CD4-positive, CD25-positive, alpha-beta regulatory T cell (primary cell): ENCODE measurements around the gene SIRT1. TPM values are rescaled to one million over a fixed set of nuclear protein-coding genes. Genes with fewer than 3 reads are reported as not detected.
A peak's percentile ranks its signal among the peaks of the same experiment; 100 is the strongest.
"Not testable (repeated sequence)": the region's sequence is repeated elsewhere in the genome, so short reads cannot be mapped to it uniquely, and the experiment has no call there.

Experiments used
- ATAC-seq, 2 donors: fragments of 150-1000 bp; cut with Tn5 transposase; one replicate each; pipeline ENCODE4 v1.10.0; 2021; ENCODE audit warnings: low read depth in 2 of 2, moderate number of reproducible peaks in 2 of 2, moderate library complexity in 1 of 2
- DNase-seq, 3 donors: peaks; one replicate each; pipeline versions ENCODE4 v3.0.0 to v3.0.0-alpha.2; 2012 to 2022; ENCODE audit warnings: mixed read lengths in 1 of 3
- H3K27ac ChIP-seq: one replicate; pipeline ENCODE4 v1.7.0; 2013; ENCODE audit warnings: mild to moderate bottlenecking, low read length; ENCODE audit not compliant: insufficient read depth, poor library complexity, severe bottlenecking
- H3K27me3 ChIP-seq: one replicate; pipeline ENCODE4 v1.7.0; 2013; ENCODE audit warnings: low read length; ENCODE audit not compliant: control insufficient read depth, insufficient read depth
- H3K36me3 ChIP-seq: one replicate; pipeline ENCODE4 v1.7.0; 2013; ENCODE audit warnings: mild to moderate bottlenecking, low read length, moderate library complexity; ENCODE audit not compliant: control insufficient read depth, insufficient read depth
- H3K4me1 ChIP-seq: 2 replicates; pipeline ENCODE4 v1.7.0; 2013; ENCODE audit warnings: mild to moderate bottlenecking, low read length; ENCODE audit not compliant: insufficient read depth, control insufficient read depth, poor library complexity, severe bottlenecking
- H3K4me3 ChIP-seq: one replicate; pipeline ENCODE4 v1.7.0; 2013; ENCODE audit warnings: low read depth, mild to moderate bottlenecking, low read length, moderate library complexity
- H3K9me3 ChIP-seq, 2 experiments: 1 replicate in 1 of 2; 2 replicates in 1 of 2; pipeline ENCODE4 v1.7.0; 2013; ENCODE audit warnings: low read length in 2 of 2, mild to moderate bottlenecking in 1 of 2, moderate library complexity in 1 of 2; ENCODE audit not compliant: control insufficient read depth in 2 of 2
- H3K27ac Mint-ChIP-seq, 3 donors: one replicate each; pipeline ENCODE4 v1.8.0; 2020 to 2022; ENCODE audit warnings: mild to moderate bottlenecking in 3 of 3, mixed read lengths in 3 of 3, moderate library complexity in 2 of 3
- H3K27me3 Mint-ChIP-seq: one replicate; pipeline ENCODE4 v1.8.0; 2022; ENCODE audit warnings: mild to moderate bottlenecking, mixed read lengths
- H3K36me3 Mint-ChIP-seq: one replicate; pipeline ENCODE4 v1.8.0; 2020; ENCODE audit warnings: mixed read lengths
- H3K4me1 Mint-ChIP-seq, 4 donors: one replicate each; pipeline ENCODE4 v1.8.0; 2020 to 2022; ENCODE audit warnings: mixed read lengths in 4 of 4, mild to moderate bottlenecking in 1 of 4
- H3K4me3 Mint-ChIP-seq, 4 donors: one replicate each; pipeline ENCODE4 v1.8.0; 2020 to 2022; ENCODE audit warnings: mild to moderate bottlenecking in 4 of 4, mixed read lengths in 4 of 4, moderate library complexity in 3 of 4
- H3K9me3 Mint-ChIP-seq, 7 donors: one replicate each; pipeline ENCODE4 v1.8.0; 2020 to 2022; ENCODE audit warnings: mixed read lengths in 7 of 7, mild to moderate bottlenecking in 3 of 7, moderate library complexity in 2 of 7
- polyA plus RNA-seq, 4 donors: library from polyadenylated mRNA; unstranded; fragments of 300-500 nt; fragmentation: Illumina TruSeq; gene quantifications; one replicate each; pipeline ENCODE4 v1.2.3, GENCODE V29; 2021
- total RNA-seq: library from RNA; stranded (reverse); gene quantifications from one replicate; pipeline ENCODE4 v1.2.3, GENCODE V29; 2022

The SIRT1 gene
- total RNA-seq (59.2 TPM), polyA plus RNA-seq (10 to 100 TPM; 13.5 to 22.0 (median 18.5) TPM)

DNA sequence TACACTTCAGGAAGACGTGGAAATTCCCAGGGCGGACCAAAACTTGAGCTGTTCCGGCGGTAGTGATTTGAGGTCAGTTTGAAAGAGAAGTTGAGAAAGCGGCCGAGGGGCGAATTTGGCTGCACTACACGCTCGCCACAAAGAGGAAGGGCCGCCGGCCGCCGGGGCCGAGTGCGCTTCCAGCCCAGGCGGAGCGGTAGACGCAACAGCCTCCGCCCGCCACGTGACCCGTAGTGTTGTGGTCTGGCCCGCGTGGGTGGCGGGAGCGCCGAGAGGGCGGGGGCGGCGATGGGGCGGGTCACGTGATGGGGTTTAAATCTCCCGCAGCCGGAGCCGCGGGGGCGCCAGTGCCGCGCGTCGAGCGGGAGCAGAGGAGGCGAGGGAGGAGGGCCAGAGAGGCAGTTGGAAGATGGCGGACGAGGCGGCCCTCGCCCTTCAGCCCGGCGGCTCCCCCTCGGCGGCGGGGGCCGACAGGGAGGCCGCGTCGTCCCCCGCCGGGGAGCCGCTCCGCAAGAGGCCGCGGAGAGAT is at the start of gene SIRT1:
SIRT1 (plus strand) TSS at position 344 of the 529 bp plus-strand sequence; CDS start at position 410, 66 bp downstream.
- peaks cover 0 to 2% (median 0%) of the 10 kb centered on the region in 7 donors for H3K9me3 Mint-ChIP-seq
- peak within 1 kb of the TSS; percentile 78 for H3K27ac ChIP-seq
- ATAC-seq, result peak; percentile 80 to 81
- H3K9me3 ChIP-seq, result no peaks in the 10 kb centered on the region
- H3K4me1 Mint-ChIP-seq, result peaks cover 23 to 47% (median 31%) of the 10 kb centered on the region in 4 donors
- peak; percentile 90 to 96 (median 90) for DNase-seq
- H3K36me3 ChIP-seq, result peaks cover 24% of the 10 kb centered on the region
- peak within 1 kb of the TSS; percentile 100 for H3K4me3 ChIP-seq
- H3K4me1 ChIP-seq, result peaks cover 24% of the 10 kb centered on the region
- no peaks in the 10 kb centered on the region for H3K27me3 ChIP-seq
- H3K4me3 Mint-ChIP-seq, result peak within 1 kb of the TSS; percentile 94 to 99 (median 97)
- peaks cover 18% of the 10 kb centered on the region for H3K27me3 Mint-ChIP-seq
- H3K27ac Mint-ChIP-seq, result peak within 1 kb of the TSS; percentile 88 to 97 (median 96)
- peaks cover 20% of the 10 kb centered on the region for H3K36me3 Mint-ChIP-seq

DNA sequence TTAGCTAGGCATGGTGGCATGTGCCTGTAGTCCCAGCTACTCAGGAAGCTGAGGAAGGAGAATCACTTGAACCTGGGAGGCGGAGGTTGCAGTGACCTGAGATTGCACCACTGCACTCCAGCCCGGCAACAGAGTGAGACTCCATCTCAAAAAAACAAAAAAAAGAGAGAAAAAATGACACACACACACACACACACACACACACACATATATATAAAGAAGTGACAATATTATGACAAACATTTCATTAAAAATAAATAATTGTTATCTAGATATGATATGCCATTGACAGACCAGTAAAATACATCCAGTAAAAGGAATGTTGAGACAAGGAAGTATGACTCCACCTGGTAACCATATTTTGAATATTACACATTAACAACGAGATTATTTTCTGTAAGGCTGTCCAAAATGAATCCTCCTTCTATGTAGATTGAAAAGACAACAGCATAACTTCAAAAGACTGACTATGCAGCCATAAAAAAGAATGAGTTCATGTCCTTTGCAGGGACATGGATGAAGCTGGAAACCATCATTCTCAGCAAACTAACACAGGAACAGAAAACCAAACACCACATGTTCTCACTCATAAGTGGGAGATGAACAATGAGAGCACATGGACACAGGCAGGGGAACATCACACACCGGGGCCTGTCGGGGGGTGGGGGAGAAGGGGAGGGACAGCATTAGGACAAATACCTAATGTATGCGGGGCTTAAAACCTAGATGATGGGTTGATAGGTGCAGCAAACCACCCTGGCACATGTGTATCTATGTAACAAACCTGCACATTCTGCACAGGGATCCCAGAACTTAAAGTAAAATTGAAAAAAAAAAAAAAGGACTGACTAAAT is 48.7 kb upstream of the SIRT1 start:
- not testable (repeated sequence) for H3K36me3 Mint-ChIP-seq, H3K27ac ChIP-seq, ATAC-seq, DNase-seq, H3K4me3 ChIP-seq, H3K9me3 Mint-ChIP-seq, H3K27me3 ChIP-seq, H3K27ac Mint-ChIP-seq, H3K4me1 Mint-ChIP-seq, H3K36me3 ChIP-seq, H3K9me3 ChIP-seq, H3K4me3 Mint-ChIP-seq, H3K4me1 ChIP-seq
- peaks cover 18% of the 10 kb centered on the region for H3K27me3 Mint-ChIP-seq

DNA sequence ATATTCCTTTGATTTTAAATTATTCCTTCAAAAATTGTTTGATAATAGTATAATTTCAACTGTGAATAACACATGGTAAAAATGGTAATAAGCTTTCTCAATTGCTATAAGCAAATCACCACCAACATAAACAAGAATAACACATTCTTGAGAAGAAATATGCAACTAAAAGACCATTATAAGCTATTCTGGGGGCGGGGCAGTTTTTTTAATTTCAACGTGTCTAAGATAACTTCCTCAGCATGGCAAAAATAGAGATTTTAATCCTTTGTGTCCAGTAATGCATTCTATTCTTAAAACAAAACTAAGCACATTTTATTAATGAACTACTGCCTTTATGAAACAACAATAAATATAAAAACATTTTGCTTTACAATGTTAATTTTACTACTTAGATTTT is 48.0 kb upstream of the SIRT1 start:
- Mint-ChIP-seq H3K9me3 (peaks cover 0 to 7% (median 5%) of the 10 kb centered on the region in 7 donors), H3K4me3 (no peak overlapping the region), H3K27ac (no peak overlapping the region), H3K36me3 (peaks cover 3% of the 10 kb centered on the region), H3K4me1 (peaks cover 0 to 5% (median under 1%) of the 10 kb centered on the region in 4 donors), H3K27me3 (peaks cover 18% of the 10 kb centered on the region)
- ATAC-seq (no peak), DNase-seq (no peak)
- H3K4me3 ChIP-seq, result no peak overlapping the region
- H3K27me3 ChIP-seq, result no peaks in the 10 kb centered on the region
- no peak overlapping the region for H3K27ac ChIP-seq
- no peaks in the 10 kb centered on the region for H3K9me3 ChIP-seq
- H3K36me3 ChIP-seq, result no peaks in the 10 kb centered on the region
- H3K4me1 ChIP-seq, result no peaks in the 10 kb centered on the region

DNA sequence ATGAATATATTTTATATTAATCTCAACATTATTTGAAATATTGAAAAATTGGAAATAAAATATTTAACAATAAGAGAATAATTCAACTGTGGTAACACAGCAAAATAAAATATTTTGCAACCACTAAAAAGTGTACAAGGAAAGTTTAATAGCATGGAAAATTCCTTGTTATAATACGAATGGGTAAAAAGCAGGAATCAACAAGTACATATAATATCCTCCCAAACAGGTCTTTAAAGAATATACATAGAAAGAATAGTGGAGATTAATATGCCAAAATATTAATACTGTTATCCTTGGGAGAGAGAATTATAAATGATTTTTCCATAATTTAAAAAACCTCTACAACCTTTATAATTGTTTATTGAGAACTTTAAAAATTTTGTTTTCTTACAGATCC is 47.5 kb upstream of the SIRT1 start:
- H3K27me3 Mint-ChIP-seq, result peaks cover 18% of the 10 kb centered on the region
- Histone ChIP-seq H3K27ac (no peak overlapping the region), H3K27me3 (no peaks in the 10 kb centered on the region), H3K36me3 (no peaks in the 10 kb centered on the region), H3K4me1 (no peaks in the 10 kb centered on the region), H3K9me3 (peaks cover 0 to 4% of the 10 kb centered on the region in 2 experiments), H3K4me3 (no peak overlapping the region)
- no peak for ATAC-seq
- peaks cover 0 to 9% (median 7%) of the 10 kb centered on the region in 7 donors for H3K9me3 Mint-ChIP-seq
- no peak for DNase-seq
- H3K4me1 Mint-ChIP-seq, result peaks cover 0 to 5% (median under 1%) of the 10 kb centered on the region in 4 donors
- peaks cover 3% of the 10 kb centered on the region for H3K36me3 Mint-ChIP-seq
- H3K27ac Mint-ChIP-seq, result no peak overlapping the region
- H3K4me3 Mint-ChIP-seq, result no peak overlapping the region

DNA sequence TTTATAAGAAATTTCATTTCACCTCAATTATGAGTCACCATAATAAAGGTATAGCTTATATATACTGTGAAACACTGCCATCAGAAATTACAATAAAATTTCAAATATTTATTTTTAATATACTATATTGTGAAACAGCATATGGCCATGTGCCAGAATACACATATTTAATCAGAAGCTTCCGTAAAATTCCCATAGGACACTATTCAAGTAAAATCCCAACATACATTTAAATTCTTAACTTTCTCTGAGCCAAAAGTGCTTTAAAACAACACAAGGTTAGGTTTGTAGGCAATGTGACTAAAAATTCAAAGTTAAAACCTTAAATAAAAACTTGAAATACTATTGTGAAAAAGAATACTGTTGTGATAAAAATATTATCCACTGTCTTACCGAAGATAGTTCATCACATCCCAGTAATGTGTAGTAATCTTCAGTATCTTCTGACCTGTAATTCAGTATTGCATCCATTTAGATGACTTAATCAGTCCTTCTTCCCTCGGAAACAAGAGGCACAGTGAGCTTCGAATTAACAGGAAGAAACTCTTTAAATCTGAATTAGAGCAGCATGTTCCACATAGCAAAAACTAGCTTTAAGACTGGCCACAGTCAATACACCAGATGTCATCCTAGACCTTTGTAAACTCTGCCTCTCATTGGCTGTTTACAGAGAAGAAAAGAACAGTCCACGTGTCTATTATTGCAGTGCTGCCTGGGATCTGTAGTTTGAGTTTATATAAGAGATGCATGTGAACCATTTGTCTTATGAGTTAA is 46.7 kb upstream of the SIRT1 start, which contains the start of gene DNAJC12:
DNAJC12 (minus strand) TSS at position 648 of the 774 bp plus-strand sequence; CDS start at position 471, 177 bp downstream.
- Mint-ChIP-seq H3K4me1 (peaks cover 0 to 5% (median under 1%) of the 10 kb centered on the region in 4 donors), H3K4me3 (no peak within 1 kb of the TSS), H3K27me3 (peaks cover 18% of the 10 kb centered on the region), H3K9me3 (peaks cover 0 to 11% (median 9%) of the 10 kb centered on the region in 7 donors), H3K36me3 (peaks cover 3% of the 10 kb centered on the region), H3K27ac (peak within 1 kb of the TSS in 1 of 3 donors; percentile 66)
- Histone ChIP-seq H3K4me3 (no peak within 1 kb of the TSS), H3K27ac (no peak within 1 kb of the TSS), H3K27me3 (no peaks in the 10 kb centered on the region), H3K9me3 (peaks cover 0 to 5% of the 10 kb centered on the region in 2 experiments), H3K36me3 (no peaks in the 10 kb centered on the region), H3K4me1 (no peaks in the 10 kb centered on the region)
- ATAC-seq (peak; percentile 60 to 81), DNase-seq (peak in 2 of 3 donors; percentile 23 to 49)

DNA sequence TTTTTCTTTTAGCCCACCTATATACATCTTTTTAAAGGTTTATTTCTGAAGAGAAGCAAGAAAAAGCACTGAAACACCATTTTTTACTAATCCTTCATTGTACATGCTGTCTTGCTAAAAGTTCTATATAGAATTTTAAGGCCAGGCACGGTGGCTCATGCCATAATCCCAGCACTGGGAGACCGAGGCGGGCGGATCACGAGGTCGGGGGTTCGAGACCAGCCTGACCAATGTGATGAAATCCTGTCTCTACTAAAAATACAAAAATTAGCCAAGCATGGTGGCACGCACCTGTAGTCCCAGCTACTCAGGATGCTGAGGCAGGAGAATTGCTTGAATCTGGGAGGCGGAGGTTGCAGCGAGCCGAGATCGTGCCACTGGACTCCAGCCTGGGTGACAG is 44.9 kb upstream of the SIRT1 start:
- ATAC-seq, H3K27ac Mint-ChIP-seq, H3K4me1 Mint-ChIP-seq: not testable (repeated sequence)

DNA sequence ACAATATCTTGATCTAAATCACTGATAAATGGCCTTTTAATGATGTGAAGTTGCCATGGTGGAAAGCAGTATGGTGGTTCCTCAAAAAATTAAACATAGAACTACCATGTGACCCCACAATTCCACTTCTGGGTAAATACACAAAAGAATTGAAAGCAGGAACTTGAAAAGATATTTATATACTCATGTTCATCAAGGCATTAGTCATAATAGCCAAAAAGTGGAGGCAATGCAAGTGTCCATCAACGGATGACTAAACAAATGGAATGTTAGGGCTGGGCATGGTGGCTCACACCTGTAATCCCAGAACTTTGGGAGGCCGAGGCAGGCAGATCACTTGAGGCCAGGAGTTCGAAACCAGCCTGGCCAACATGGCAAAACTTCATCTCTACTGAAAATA is 44.5 kb upstream of the SIRT1 start:
- Mint-ChIP-seq H3K27me3 (peaks cover 13% of the 10 kb centered on the region), H3K4me1 (peaks cover 0 to 5% (median under 1%) of the 10 kb centered on the region in 4 donors), H3K27ac (no peak overlapping the region), H3K4me3 (no peak overlapping the region), H3K36me3 (peaks cover 3% of the 10 kb centered on the region), H3K9me3 (peaks cover 0 to 10% (median 9%) of the 10 kb centered on the region in 7 donors)
- no peak overlapping the region for H3K27ac ChIP-seq
- no peaks in the 10 kb centered on the region for H3K36me3 ChIP-seq
- no peaks in the 10 kb centered on the region for H3K27me3 ChIP-seq
- H3K4me3 ChIP-seq, result no peak overlapping the region
- no peaks in the 10 kb centered on the region for H3K4me1 ChIP-seq
- peaks cover 0 to 5% of the 10 kb centered on the region in 2 experiments for H3K9me3 ChIP-seq
- DNase-seq (no peak), ATAC-seq (no peak)

More for the DNA sequence above, 44.9 kb upstream of the SIRT1 start:
- not testable (repeated sequence) for DNase-seq, H3K36me3 Mint-ChIP-seq, H3K9me3 ChIP-seq, H3K27ac ChIP-seq, H3K27me3 ChIP-seq, H3K9me3 Mint-ChIP-seq, H3K4me1 ChIP-seq, H3K4me3 Mint-ChIP-seq, H3K4me3 ChIP-seq, H3K36me3 ChIP-seq
- peaks cover 14% of the 10 kb centered on the region for H3K27me3 Mint-ChIP-seq
